HepG2 (cell line): Measurements from ENCODE around the gene AP2S1. TPM values are rescaled to one million over a fixed set of nuclear protein-coding genes. Genes with fewer than 3 reads are reported as not detected.
A peak's percentile ranks its signal among the peaks of the same experiment; 100 is the strongest.

Experiments used
- ATAC-seq: fragments of 200-7000 bp; cut with Tn5 transposase; 3 replicates; pipeline ENCODE4 v1.9.1; 2020; ENCODE audit warnings: mild to moderate bottlenecking, moderate library complexity
- BruUV-seq: library from RNA; stranded (reverse); fragments of 400-500 nt; replicated peaks from 2 replicates; lab custom pipeline; 2021; lab: Mats Ljungman, UMichigan
- CTCF ChIA-PET: fragments of 300-600 bp; formaldehyde crosslinking; extraction: SDS; loops from one replicate; lab custom pipeline; 2021; ENCODE audit warnings: low total read pairs, inconsistent platforms, low intra/inter-chr PET ratio; lab: Yijun Ruan, JAX
- POLR2A ChIA-PET: fragments of 350-600 bp; sonication (Branson Sonifier 250); formaldehyde crosslinking; loops from one replicate; lab custom pipeline; 2020; ENCODE audit warnings: antibody characterized with exemption, inconsistent platforms; lab: Yijun Ruan, JAX
- DNase-seq: peaks from one replicate; pipeline ENCODE4 v3.0.0-alpha.2; 2015; ENCODE audit warnings: low spot score
- FAIRE-seq: peaks from 3 replicates; lab custom pipeline; 2011; peaks lifted over from hg19 to GRCh38; lab: Jason Lieb, UNC
- H2AFZ ChIP-seq: one replicate; pipeline ENCODE4 v1.6.1; 2011; ENCODE audit warnings: low read length, inconsistent platforms
- H3K27ac ChIP-seq: fragments of 300-600 bp; 3 replicates; pipeline ENCODE4 v1.8.0; 2011; ENCODE audit warnings: mixed run types, mild to moderate bottlenecking, mixed read lengths, low read length, inconsistent platforms; ENCODE audit not compliant: insufficient read depth; ENCODE audit errors: extremely low read length
- H3K27me3 ChIP-seq, 2 experiments: fragments of 200-600 bp in 1 of 2; 2 replicates in 1 of 2; 3 replicates in 1 of 2; pipeline versions ENCODE4 v1.6.0 to v1.8.0; 2011; ENCODE audit warnings: low read length in 2 of 2, mild to moderate bottlenecking in 2 of 2, moderate library complexity in 2 of 2, inconsistent platforms in 1 of 2; ENCODE audit not compliant: insufficient read depth in 2 of 2, control insufficient read depth in 1 of 2
- H3K36me3 ChIP-seq, 2 experiments: fragments of 200-600 bp in 1 of 2; replicated peaks in 1 of 2; 2 replicates in 1 of 2; 3 replicates in 1 of 2; pipeline versions ENCODE4 v1.5.1 to v1.8.0; 2011; ENCODE audit warnings: low read length in 2 of 2, inconsistent platforms in 1 of 2; ENCODE audit not compliant: insufficient read depth in 2 of 2, control insufficient read depth in 1 of 2
- H3K4me1 ChIP-seq: 2 replicates; pipeline ENCODE4 v1.5.1; 2012; ENCODE audit warnings: low read length, inconsistent platforms; ENCODE audit not compliant: insufficient read depth
- H3K4me2 ChIP-seq: 2 replicates; pipeline ENCODE4 v1.6.0; 2011; ENCODE audit warnings: low read depth, low read length, inconsistent platforms
- H3K4me3 ChIP-seq, 3 experiments: fragments of 200-600 bp in 1 of 3; sonication (generic), shearing (Covaris generic) in 1 of 3; replicated peaks in 1 of 3; 2 replicates each; pipeline ENCODE4 v1.5.1; 2011 to 2016; ENCODE audit warnings: low read length in 3 of 3, inconsistent platforms in 2 of 3, low read depth in 2 of 3, mild to moderate bottlenecking in 2 of 3, control low read depth in 1 of 3, mixed read lengths in 1 of 3; ENCODE audit not compliant: insufficient read depth in 1 of 3
- H3K79me2 ChIP-seq: one replicate; pipeline ENCODE4 v1.6.1; 2011; ENCODE audit warnings: low read length, inconsistent platforms; ENCODE audit not compliant: insufficient read depth
- H3K9ac ChIP-seq: 2 replicates; pipeline ENCODE4 v1.6.0; 2011; ENCODE audit warnings: mild to moderate bottlenecking, low read depth, low read length, inconsistent platforms; ENCODE audit not compliant: insufficient read depth
- H3K9me3 ChIP-seq: 2 replicates; pipeline ENCODE4 v1.5.1; 2012; ENCODE audit warnings: mild to moderate bottlenecking, low read length
- H4K20me1 ChIP-seq: 2 replicates; pipeline ENCODE4 v1.6.0; 2011; ENCODE audit warnings: inconsistent platforms, mild to moderate bottlenecking, low read length, moderate library complexity; ENCODE audit not compliant: insufficient read depth
- ATF7 ChIP-seq, 2 experiments: fragments of 450-650 bp in 1 of 2; sonication (generic) in 1 of 2; formaldehyde crosslinking in 1 of 2; IDR thresholded peaks; 2 replicates each; pipeline versions ENCODE4 v1.4.0 to v1.6.1; 2016 to 2020; ENCODE audit warnings: antibody characterized with exemption in 1 of 2, mild to moderate bottlenecking in 1 of 2, missing genetic modification reagents in 1 of 2
- BORCS8-MEF2B ChIP-seq: sonication (generic); formaldehyde crosslinking; IDR thresholded peaks from 2 replicates; pipeline ENCODE4 v1.8.0; 2022; ENCODE audit warnings: mild to moderate bottlenecking, missing genetic modification reagents
- CEBPB ChIP-seq: IDR thresholded peaks from 2 replicates; pipeline ENCODE4 v1.6.1; 2011; ENCODE audit warnings: low read depth, low read length, improper control_type of control experiment, borderline replicate concordance
- CEBPG ChIP-seq: IDR thresholded peaks from 2 replicates; pipeline ENCODE4 v1.6.1; 2016
- E2F1 ChIP-seq: sonication (generic); formaldehyde crosslinking; IDR thresholded peaks from 2 replicates; pipeline ENCODE4 v1.5.0; 2020; ENCODE audit warnings: missing genetic modification reagents
- ETV5 ChIP-seq: IDR thresholded peaks from 2 replicates; pipeline ENCODE4 v1.6.1; 2018; ENCODE audit warnings: missing biosample characterization, missing genetic modification reagents, inconsistent platforms, borderline replicate concordance
- RFXAP ChIP-seq: sonication (generic); formaldehyde crosslinking; IDR thresholded peaks from 2 replicates; pipeline ENCODE4 v1.4.0; 2020; ENCODE audit warnings: missing genetic modification reagents, borderline replicate concordance
- WIZ ChIP-seq: sonication (generic); formaldehyde crosslinking; IDR thresholded peaks from 2 replicates; pipeline ENCODE4 v1.5.1; 2020; ENCODE audit warnings: mild to moderate bottlenecking, missing genetic modification reagents
- ZMYM4 ChIP-seq: sonication (generic); formaldehyde crosslinking; IDR thresholded peaks from 2 replicates; pipeline ENCODE4 v1.8.1; 2023; ENCODE audit warnings: mild to moderate bottlenecking, missing genetic modification reagents
- ZNF17 ChIP-seq: sonication (generic); formaldehyde crosslinking; IDR thresholded peaks from 2 replicates; pipeline ENCODE4 v1.5.0; 2020; ENCODE audit warnings: mild to moderate bottlenecking, missing genetic modification reagents
- ZNF841 ChIP-seq: sonication (generic); formaldehyde crosslinking; IDR thresholded peaks from 2 replicates; pipeline ENCODE4 v1.8.1; 2023; ENCODE audit warnings: missing genetic modification reagents, borderline replicate concordance
- WGBS: methylation state at CpG from one replicate; pipeline ENCODE4 v1.1.6; 2017; ENCODE audit warnings: low lambda C conversion rate; 5-methylcytosine and 5-hydroxymethylcytosine counted together
- in situ Hi-C: cut with HindIII; loops from 2 replicates; pipeline ENCODE4 v1.10.0; 2017; ENCODE audit warnings: low pct_unique_long_range_greater_than_20kb; ENCODE audit not compliant: extremely low pct_ligation_motif_present
- intact Hi-C: fragments of 100-400 bp; cut with micrococcal nuclease; formaldehyde crosslinking; loops from one replicate; pipeline ENCODE4 v1.10.0; 2022; ENCODE audit not compliant: unreplicated experiment
- polyA plus RNA-seq, 8 experiments: library from polyadenylated mRNA; depleted of rRNA in 3 of 8; stranded (reverse) in 7 of 8; unstranded in 1 of 8; fragments of >200 nt; fragmentation: Illumina TruSeq in 4 of 8; extraction: Trizol in 4 of 8; gene quantifications; 2 replicates each; pipeline versions ENCODE4 v1.2.1 to v1.2.3, GENCODE V29; 2011 to 2016; ENCODE audit warnings: low read depth in 4 of 8, missing spikeins in 1 of 8, mixed read lengths in 1 of 8; ENCODE audit not compliant: insufficient read depth in 1 of 8
- total RNA-seq, 5 experiments: library from RNA; depleted of rRNA; stranded (reverse); fragments of >200 nt; fragmentation: Illumina TruSeq; extraction: Trizol; gene quantifications; 2 replicates each; pipeline ENCODE4 v1.2.3, GENCODE V29; 2016; ENCODE audit warnings: low read depth in 1 of 5
- TF ChIP-seq, protein P1 (sequence below), 2 experiments: fragments of 450-650 bp in 1 of 2; sonication (generic) in 1 of 2; formaldehyde crosslinking; IDR thresholded peaks; 2 replicates each; pipeline versions ENCODE4 v1.5.0 to v1.8.0; 2020 to 2022; ENCODE audit warnings: mild to moderate bottlenecking in 1 of 2, missing genetic modification reagents in 1 of 2

Gene AP2S1
- total and polyA plus RNA-seq, 2 of the 13 experiments (the other 11 are each of a cell fraction or from before 2014, with no cell fraction given), result 45.2 to 86.1 TPM

DNA sequence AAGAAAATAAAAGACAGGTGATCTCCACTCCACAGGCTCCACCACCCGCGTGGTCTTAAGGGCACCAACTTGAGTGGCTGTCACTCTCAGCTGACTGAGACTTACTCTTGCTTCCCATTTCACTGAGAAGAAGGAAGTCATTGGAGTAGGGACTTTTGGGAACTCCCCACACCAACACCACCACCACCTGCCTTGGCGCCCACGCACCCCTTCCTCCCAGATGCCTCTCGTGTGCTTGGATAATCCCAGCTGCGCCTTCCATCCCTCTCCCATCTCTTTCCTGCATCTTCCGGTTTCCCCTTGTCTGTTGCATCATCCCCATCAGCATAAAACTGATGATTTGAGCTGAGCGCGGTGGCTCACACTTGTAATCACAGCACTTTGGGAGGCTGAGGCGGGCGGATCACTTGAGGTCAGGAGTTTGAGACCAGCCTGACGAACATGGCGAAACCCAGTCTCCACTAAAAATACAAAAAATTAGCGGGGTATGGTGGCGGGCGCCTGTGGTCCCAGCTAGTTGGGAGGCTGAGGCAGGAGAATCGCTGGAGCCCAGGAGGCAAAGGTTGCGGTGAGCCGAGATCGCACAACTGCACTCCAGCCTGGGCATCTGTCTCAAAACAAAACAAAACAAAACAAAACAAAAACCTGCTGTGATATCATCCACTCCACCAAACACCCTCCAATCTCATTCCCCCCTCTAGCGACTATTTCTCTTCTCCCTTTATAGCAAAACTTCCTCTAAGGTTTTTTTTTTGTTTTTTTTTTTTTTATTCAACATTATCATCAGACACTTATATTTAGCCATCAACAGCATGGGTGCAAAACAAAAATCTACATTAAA lies 25.5 kb downstream of the AP2S1 start:
- Histone ChIP-seq H3K27me3 (peaks cover 0 to under 1% of the 10 kb centered on the region in 2 experiments; a peak in 1 of 5 replicates), H3K36me3 (no peaks in the 10 kb centered on the region), H3K4me2 (no peak overlapping the region; the same call in 1 of the 2 replicates), H2AFZ (no peak overlapping the region), H3K79me2 (no peaks in the 10 kb centered on the region), H4K20me1 (no peaks in the 10 kb centered on the region), H3K27ac (no peak overlapping the region), H3K4me1 (peaks cover 42% of the 10 kb centered on the region), H3K4me3 (no peak overlapping the region), H3K9ac (no peak overlapping the region), H3K9me3 (no peaks in the 10 kb centered on the region)
- ChIA-PET POLR2A (no interaction called here), CTCF (no interaction called here)
- ATAC-seq (no peak), DNase-seq (no peak), FAIRE-seq (no peak)
- intact Hi-C loops, result no loop called here
- WGBS, result 62% methylated on average over 19 of the region's 21 CpGs
- TF ChIP-seq CEBPB (0 out of 2 replicates have a peak, but pooled peaks have one; percentile 15), CEBPG (0 out of 2 replicates have a peak, but pooled peaks have one; percentile 17), ZMYM4 (CRISPR knock-in tag) (no peak), ZNF17 (CRISPR knock-in tag) (no peak), RFXAP (no peak), ATF7 (IDR thresholded peaks at IDR 0.05) (peak; percentile 52; the same call in 1 of the 2 replicates), ATF7 (CRISPR knock-in tag; IDR thresholded peaks at IDR 0.05) (no peak), ETV5 (no peak), E2F1 (CRISPR knock-in tag) (no peak), BORCS8-MEF2B (CRISPR knock-in tag) (no peak), ZNF841 (CRISPR knock-in tag) (no peak), WIZ (CRISPR knock-in tag) (no peak)
- TF ChIP-seq, protein P1, sequence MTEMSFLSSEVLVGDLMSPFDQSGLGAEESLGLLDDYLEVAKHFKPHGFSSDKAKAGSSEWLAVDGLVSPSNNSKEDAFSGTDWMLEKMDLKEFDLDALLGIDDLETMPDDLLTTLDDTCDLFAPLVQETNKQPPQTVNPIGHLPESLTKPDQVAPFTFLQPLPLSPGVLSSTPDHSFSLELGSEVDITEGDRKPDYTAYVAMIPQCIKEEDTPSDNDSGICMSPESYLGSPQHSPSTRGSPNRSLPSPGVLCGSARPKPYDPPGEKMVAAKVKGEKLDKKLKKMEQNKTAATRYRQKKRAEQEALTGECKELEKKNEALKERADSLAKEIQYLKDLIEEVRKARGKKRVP (CRISPR knock-in tag; IDR thresholded peaks at IDR 0.05), result 0 out of 4 replicates have a peak, but pooled peaks of 1 of the 2 experiments have one; percentile 17
- TF ChIP-seq, all 625 proteins: peak for 4
- in situ Hi-C loops, result no loop called here
- BruUV-seq, result no TSS peak
